ENCODE results near the gene NAA80. TPM values are rescaled to one million over a fixed set of nuclear protein-coding genes. Genes with fewer than 3 reads are reported as not detected.

The NAA80 gene
- total RNA-seq, 1 experiment from 2014 or later: 6.0 TPM

- Histone ChIP-seq H3K4me2 (ENCODE audit: insufficient read depth, insufficient read length, low read length) (no peak overlapping the region), H3K4ac (ENCODE audit: low read depth, low read length) (no peak overlapping the region), H2BK20ac (ENCODE audit: low read depth, low read length, poor library complexity, severe bottlenecking) (no peak overlapping the region), H3K79me2 (ENCODE audit: insufficient read depth, low read length) (no peaks in the 10 kb centered on the region), H2AK5ac (ENCODE audit: insufficient read length, low read length) (no peak overlapping the region), H3K79me1 (ENCODE audit: insufficient read depth, low read depth, low read length, poor library complexity, severe bottlenecking) (no peaks in the 10 kb centered on the region), H3K9me3 (ENCODE audit: control insufficient read depth, low read depth, low read length) (no peaks in the 10 kb centered on the region), H3K18ac (ENCODE audit: insufficient read length, low read depth, low read length) (no peak overlapping the region), H2AFZ (ENCODE audit: low read length) (no peak overlapping the region), H3K56ac (ENCODE audit: insufficient read length, low read depth, low read length) (no peak overlapping the region), H3T11ph (ENCODE audit: low read length) (no peak overlapping the region), H3K23ac (ENCODE audit: insufficient read length, low read depth, low read length) (no peak overlapping the region), H2BK120ac (ENCODE audit: low read depth, low read length, poor library complexity, severe bottlenecking) (no peak overlapping the region), H3K27ac (ENCODE audit: insufficient read length, low read depth, low read length) (no peak overlapping the region), H2BK15ac (ENCODE audit: low read depth, low read length) (no peak overlapping the region), H3K23me2 (ENCODE audit: insufficient read length, low read depth, low read length, poor library complexity, severe bottlenecking) (peaks cover 6% of the 10 kb centered on the region), H4K5ac (ENCODE audit: insufficient read length, low read depth, low read length) (no peak overlapping the region), H4K20me1 (ENCODE audit: control insufficient read depth, insufficient read depth, insufficient read length) (no peaks in the 10 kb centered on the region), H3K14ac (ENCODE audit: insufficient read depth, low read length) (no peak overlapping the region), H4K8ac (replicated peaks; ENCODE audit: insufficient read length, low read depth, low read length) (no peak overlapping the region), H3K27me3 (ENCODE audit: insufficient read depth, low read length) (peaks cover 12% of the 10 kb centered on the region; the same call in 1 of the 2 replicates), H3K9ac (ENCODE audit: extremely low read depth, insufficient read length, low read length) (no peak overlapping the region), H2BK5ac (ENCODE audit: insufficient read length, low read length) (no peak overlapping the region), H2BK12ac (ENCODE audit: insufficient read length, low read depth, low read length) (no peak overlapping the region), H3K4me1 (ENCODE audit: insufficient read depth, low read length) (no peaks in the 10 kb centered on the region), H4K91ac (ENCODE audit: insufficient read length, low read depth, low read length) (no peak overlapping the region)
- H3K27me3 Mint-ChIP-seq (ENCODE audit: low read depth): peaks cover 56% of the 10 kb centered on the region
- no peaks in the 10 kb centered on the region for H3K9me3 Mint-ChIP-seq
- H3K27ac Mint-ChIP-seq: peak overlapping the region in 1 of 3 experiments; percentile 95; a peak in 1 of 7 replicates
- TF ChIP-seq, protein P1, sequence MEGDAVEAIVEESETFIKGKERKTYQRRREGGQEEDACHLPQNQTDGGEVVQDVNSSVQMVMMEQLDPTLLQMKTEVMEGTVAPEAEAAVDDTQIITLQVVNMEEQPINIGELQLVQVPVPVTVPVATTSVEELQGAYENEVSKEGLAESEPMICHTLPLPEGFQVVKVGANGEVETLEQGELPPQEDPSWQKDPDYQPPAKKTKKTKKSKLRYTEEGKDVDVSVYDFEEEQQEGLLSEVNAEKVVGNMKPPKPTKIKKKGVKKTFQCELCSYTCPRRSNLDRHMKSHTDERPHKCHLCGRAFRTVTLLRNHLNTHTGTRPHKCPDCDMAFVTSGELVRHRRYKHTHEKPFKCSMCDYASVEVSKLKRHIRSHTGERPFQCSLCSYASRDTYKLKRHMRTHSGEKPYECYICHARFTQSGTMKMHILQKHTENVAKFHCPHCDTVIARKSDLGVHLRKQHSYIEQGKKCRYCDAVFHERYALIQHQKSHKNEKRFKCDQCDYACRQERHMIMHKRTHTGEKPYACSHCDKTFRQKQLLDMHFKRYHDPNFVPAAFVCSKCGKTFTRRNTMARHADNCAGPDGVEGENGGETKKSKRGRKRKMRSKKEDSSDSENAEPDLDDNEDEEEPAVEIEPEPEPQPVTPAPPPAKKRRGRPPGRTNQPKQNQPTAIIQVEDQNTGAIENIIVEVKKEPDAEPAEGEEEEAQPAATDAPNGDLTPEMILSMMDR (conservative IDR thresholded peaks at IDR 0.05): no peak
- WGBS (ENCODE audit: extremely low coverage, insufficient read length, low lambda C conversion rate): no CpG with 5 or more reads among the region's 4 CpGs
- no peak for DNase-seq
- no peak overlapping the region for H3K4me3 Mint-ChIP-seq
- no peaks in the 10 kb centered on the region; a peak in 1 of 7 replicates for H3K36me3 Mint-ChIP-seq (ENCODE audit: insufficient read depth in 1 of 3, low read depth in 3 of 3)
- H3K4me1 Mint-ChIP-seq: peaks cover 19 to 22% of the 10 kb centered on the region in 2 experiments
Observed at GRCh38 chr3:50278123-50278879, 20.9 kb downstream of the NAA80 start.

All from H9 (cell line).